HEK293 (cell line): ENCODE measurements around the gene CERKL.

ENCODE experiments used
- CTCF ChIA-PET: fragments of 350-600 bp; formaldehyde crosslinking; extraction: SDS; loops from one replicate; lab custom pipeline; 2021; ENCODE audit warnings: antibody characterized with exemption; lab: Yijun Ruan, JAX
- POLR2A ChIA-PET: fragments of 300-600 bp; formaldehyde crosslinking; extraction: SDS; loops from one replicate; lab custom pipeline; 2020; ENCODE audit warnings: antibody characterized with exemption, inconsistent platforms; lab: Yijun Ruan, JAX
- H3K27ac ChIP-seq: fragments of 200-500 bp; sonication (Bioruptor generic); 2 replicates; pipeline ENCODE4 v1.5.1; 2014; ENCODE audit warnings: low read depth, low read length, control low read depth, inconsistent platforms; ENCODE audit errors: extremely low read depth
- H3K36me3 ChIP-seq, 2 experiments: fragments of 200-500 bp in 1 of 2; sonication (Bioruptor generic) in 1 of 2; 1 replicate in 1 of 2; 2 replicates in 1 of 2; pipeline ENCODE4 v1.5.1; 2014 to 2017; ENCODE audit warnings: inconsistent platforms in 2 of 2, low read length in 2 of 2; ENCODE audit not compliant: control insufficient read depth in 2 of 2, insufficient read depth in 1 of 2
- H3K4me1 ChIP-seq: fragments of 200-500 bp; sonication (Bioruptor generic); 2 replicates; pipeline ENCODE4 v1.5.1; 2014; ENCODE audit warnings: mild to moderate bottlenecking, low read length, inconsistent platforms; ENCODE audit not compliant: control insufficient read depth, insufficient read depth
- H3K4me3 ChIP-seq: 2 replicates; pipeline ENCODE4 v1.5.1; 2011; ENCODE audit warnings: low read depth, mild to moderate bottlenecking, control low read depth, low read length, moderate library complexity
- H3K9me3 ChIP-seq: fragments of 200-500 bp; sonication (Bioruptor generic); 2 replicates; pipeline ENCODE4 v1.5.1; 2014; ENCODE audit warnings: low read depth, low read length, inconsistent platforms; ENCODE audit not compliant: control insufficient read depth, insufficient read depth
- BCL11B ChIP-seq: fragments of 450-650 bp; formaldehyde crosslinking; IDR thresholded peaks from 2 replicates; pipeline ENCODE4 v1.5.1; 2016; ENCODE audit warnings: low read depth, missing biosample characterization, missing genetic modification characterization
- EGR2 ChIP-seq: fragments of 450-650 bp; formaldehyde crosslinking; IDR thresholded peaks from 2 replicates; pipeline ENCODE4 v1.5.1; 2016; ENCODE audit warnings: low read depth, missing biosample characterization, missing genetic modification characterization
- ZFP37 ChIP-seq: fragments of 450-650 bp; formaldehyde crosslinking; IDR thresholded peaks from 2 replicates; pipeline ENCODE4 v1.5.1; 2016; ENCODE audit warnings: missing biosample characterization, missing genetic modification characterization
- ZIC2 ChIP-seq: fragments of 450-650 bp; formaldehyde crosslinking; IDR thresholded peaks from 2 replicates; pipeline ENCODE4 v1.5.1; 2016; ENCODE audit warnings: missing biosample characterization, missing genetic modification characterization
- ZNF133 ChIP-seq: fragments of 450-650 bp; formaldehyde crosslinking; IDR thresholded peaks from 2 replicates; pipeline ENCODE4 v1.5.1; 2016; ENCODE audit warnings: missing biosample characterization, missing genetic modification characterization
- ZNF239 ChIP-seq: fragments of 450-650 bp; formaldehyde crosslinking; IDR thresholded peaks from 2 replicates; pipeline ENCODE4 v1.5.1; 2016; ENCODE audit warnings: missing biosample characterization, missing genetic modification characterization
- ZNF292 ChIP-seq: fragments of 450-650 bp; formaldehyde crosslinking; IDR thresholded peaks from 2 replicates; pipeline ENCODE4 v1.5.1; 2016; ENCODE audit warnings: low read depth, missing biosample characterization, missing genetic modification characterization, borderline replicate concordance
- ZNF48 ChIP-seq: fragments of 450-650 bp; formaldehyde crosslinking; IDR thresholded peaks from 2 replicates; pipeline ENCODE4 v1.5.1; 2016; ENCODE audit warnings: missing biosample characterization, missing genetic modification characterization
- ZNF521 ChIP-seq: fragments of 450-650 bp; formaldehyde crosslinking; IDR thresholded peaks from 2 replicates; pipeline ENCODE4 v1.5.1; 2017; ENCODE audit warnings: missing biosample characterization, mild to moderate bottlenecking, missing genetic modification characterization
- ZNF549 ChIP-seq: fragments of 450-650 bp; IDR thresholded peaks from 2 replicates; pipeline ENCODE4 v1.5.1; 2018; ENCODE audit warnings: missing biosample characterization, missing genetic modification characterization, mild to moderate bottlenecking, inconsistent platforms, moderate library complexity
- ZNF585B ChIP-seq: fragments of 450-650 bp; formaldehyde crosslinking; IDR thresholded peaks from 2 replicates; pipeline ENCODE4 v1.5.1; 2016; ENCODE audit warnings: missing biosample characterization, missing genetic modification characterization
- ZNF621 ChIP-seq: fragments of 450-650 bp; formaldehyde crosslinking; IDR thresholded peaks from 2 replicates; pipeline ENCODE4 v1.5.1; 2017; ENCODE audit warnings: missing biosample characterization, missing genetic modification characterization
- TF ChIP-seq, protein P1 (sequence below): fragments of 450-650 bp; formaldehyde crosslinking; IDR thresholded peaks from 2 replicates; pipeline ENCODE4 v1.5.1; 2016; ENCODE audit warnings: missing biosample characterization, missing genetic modification characterization
- TF ChIP-seq, protein P2 (sequence below): fragments of 450-650 bp; formaldehyde crosslinking; IDR thresholded peaks from 2 replicates; pipeline ENCODE4 v1.5.1; 2016; ENCODE audit warnings: missing biosample characterization, missing genetic modification characterization

CERKL gene

DNA sequence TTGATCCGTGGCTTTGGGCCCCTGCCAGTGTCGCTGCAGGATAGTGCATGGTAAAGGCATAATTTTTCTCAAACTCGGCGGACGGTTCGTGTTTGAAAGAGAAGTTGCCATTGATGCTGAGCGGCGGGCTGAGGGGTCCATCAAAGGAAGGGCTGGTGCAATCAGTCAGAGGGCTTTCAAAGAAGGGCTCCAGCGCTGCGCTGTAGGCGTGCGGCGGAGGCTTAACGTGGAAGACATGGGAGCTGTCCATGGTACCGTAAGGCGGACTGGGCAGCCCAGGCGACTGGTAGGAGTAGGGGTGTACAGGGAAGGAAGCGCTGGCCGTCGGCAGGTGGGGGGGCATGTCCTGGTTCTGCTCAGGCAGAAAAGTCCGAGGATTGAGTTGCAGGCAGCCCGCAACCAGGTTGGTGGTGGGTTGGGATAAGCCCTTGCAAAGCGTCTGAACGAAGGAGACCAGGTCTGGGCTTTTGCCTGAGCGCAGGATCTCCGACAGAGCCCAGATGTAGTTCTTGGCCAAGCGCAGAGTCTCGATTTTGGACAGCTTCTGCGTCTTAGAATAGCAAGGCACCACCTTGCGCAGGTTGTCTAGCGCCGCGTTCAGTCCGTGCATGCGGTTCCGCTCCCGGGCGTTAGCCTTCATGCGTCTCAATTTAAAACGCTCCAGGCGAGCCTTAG lies 21.1 kb upstream of the CERKL start (continued):
- TF ChIP-seq, protein P1, sequence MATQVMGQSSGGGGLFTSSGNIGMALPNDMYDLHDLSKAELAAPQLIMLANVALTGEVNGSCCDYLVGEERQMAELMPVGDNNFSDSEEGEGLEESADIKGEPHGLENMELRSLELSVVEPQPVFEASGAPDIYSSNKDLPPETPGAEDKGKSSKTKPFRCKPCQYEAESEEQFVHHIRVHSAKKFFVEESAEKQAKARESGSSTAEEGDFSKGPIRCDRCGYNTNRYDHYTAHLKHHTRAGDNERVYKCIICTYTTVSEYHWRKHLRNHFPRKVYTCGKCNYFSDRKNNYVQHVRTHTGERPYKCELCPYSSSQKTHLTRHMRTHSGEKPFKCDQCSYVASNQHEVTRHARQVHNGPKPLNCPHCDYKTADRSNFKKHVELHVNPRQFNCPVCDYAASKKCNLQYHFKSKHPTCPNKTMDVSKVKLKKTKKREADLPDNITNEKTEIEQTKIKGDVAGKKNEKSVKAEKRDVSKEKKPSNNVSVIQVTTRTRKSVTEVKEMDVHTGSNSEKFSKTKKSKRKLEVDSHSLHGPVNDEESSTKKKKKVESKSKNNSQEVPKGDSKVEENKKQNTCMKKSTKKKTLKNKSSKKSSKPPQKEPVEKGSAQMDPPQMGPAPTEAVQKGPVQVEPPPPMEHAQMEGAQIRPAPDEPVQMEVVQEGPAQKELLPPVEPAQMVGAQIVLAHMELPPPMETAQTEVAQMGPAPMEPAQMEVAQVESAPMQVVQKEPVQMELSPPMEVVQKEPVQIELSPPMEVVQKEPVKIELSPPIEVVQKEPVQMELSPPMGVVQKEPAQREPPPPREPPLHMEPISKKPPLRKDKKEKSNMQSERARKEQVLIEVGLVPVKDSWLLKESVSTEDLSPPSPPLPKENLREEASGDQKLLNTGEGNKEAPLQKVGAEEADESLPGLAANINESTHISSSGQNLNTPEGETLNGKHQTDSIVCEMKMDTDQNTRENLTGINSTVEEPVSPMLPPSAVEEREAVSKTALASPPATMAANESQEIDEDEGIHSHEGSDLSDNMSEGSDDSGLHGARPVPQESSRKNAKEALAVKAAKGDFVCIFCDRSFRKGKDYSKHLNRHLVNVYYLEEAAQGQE (tag by site-specific recombination): peak; percentile 99
- TF ChIP-seq EGR2 (tag by site-specific recombination) (0 out of 2 replicates have a peak, but pooled peaks have one; percentile 28), ZFP37 (tag by site-specific recombination) (no peak)

DNA sequence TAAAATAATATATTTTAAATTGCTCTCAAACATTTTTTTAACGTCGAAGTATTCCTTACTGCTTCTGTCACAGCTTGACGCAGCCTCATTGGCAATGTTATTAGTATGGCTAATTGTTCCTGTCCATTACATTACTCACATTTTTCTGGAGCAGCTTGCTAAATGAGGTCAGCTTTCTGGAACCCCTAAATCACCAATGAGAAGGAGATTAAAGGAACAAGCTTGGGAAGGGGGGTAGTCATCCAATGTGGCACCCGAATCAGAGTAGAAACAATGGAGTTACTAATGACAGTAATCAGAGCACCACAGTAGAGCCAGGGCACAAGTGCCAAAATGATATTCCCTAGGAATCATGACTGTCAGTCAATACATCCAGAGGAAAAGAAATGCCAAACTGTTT lies 18.3 kb upstream of the CERKL start:
- ChIA-PET POLR2A (no interaction called here), CTCF (interaction anchor here (0.7 kb wide), 1 partner anchor 792 kb away, joined by 3 read pairs; no protein-coding TSS in a partner anchor)
- Histone ChIP-seq H3K27ac (no peak overlapping the region), H3K9me3 (no peaks in the 10 kb centered on the region), H3K4me1 (no peaks in the 10 kb centered on the region; the same call in 1 of the 2 replicates), H3K4me3 (no peak overlapping the region), H3K36me3 (no peaks in the 10 kb centered on the region)
- no peak for TF ChIP-seq ZNF521 (tag by site-specific recombination)
- TF ChIP-seq ZIC2: no peak
- no peak for TF ChIP-seq ZNF292 (tag by site-specific recombination)

DNA sequence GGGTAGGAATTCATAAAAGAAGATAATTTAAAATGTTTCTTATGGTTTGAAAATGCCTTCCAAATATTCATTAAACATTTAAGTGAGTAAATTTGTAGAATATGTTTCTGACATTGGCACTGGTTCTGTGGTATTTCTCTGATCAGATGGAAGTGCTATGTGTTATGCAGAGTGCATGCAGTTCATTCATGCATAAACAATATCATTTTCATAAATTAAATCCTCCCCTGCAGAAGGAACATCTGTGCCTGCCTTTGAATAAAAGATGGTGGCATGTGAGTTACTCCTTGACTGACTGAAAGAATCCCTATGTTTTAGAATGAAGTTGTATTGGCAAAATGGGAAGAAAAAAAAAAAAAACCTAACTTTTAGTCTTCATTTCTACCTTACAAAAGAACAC lies 17.6 kb upstream of the CERKL start:
- H3K4me3 ChIP-seq: no peak overlapping the region
- TF ChIP-seq ZNF48 (tag by site-specific recombination) (no peak), BCL11B (tag by site-specific recombination) (no peak), ZNF549 (tag by site-specific recombination) (no peak), ZNF621 (tag by site-specific recombination) (no peak), ZNF133 (tag by site-specific recombination) (no peak), ZNF239 (tag by site-specific recombination) (no peak), ZNF585B (no peak)
- TF ChIP-seq, protein P2, sequence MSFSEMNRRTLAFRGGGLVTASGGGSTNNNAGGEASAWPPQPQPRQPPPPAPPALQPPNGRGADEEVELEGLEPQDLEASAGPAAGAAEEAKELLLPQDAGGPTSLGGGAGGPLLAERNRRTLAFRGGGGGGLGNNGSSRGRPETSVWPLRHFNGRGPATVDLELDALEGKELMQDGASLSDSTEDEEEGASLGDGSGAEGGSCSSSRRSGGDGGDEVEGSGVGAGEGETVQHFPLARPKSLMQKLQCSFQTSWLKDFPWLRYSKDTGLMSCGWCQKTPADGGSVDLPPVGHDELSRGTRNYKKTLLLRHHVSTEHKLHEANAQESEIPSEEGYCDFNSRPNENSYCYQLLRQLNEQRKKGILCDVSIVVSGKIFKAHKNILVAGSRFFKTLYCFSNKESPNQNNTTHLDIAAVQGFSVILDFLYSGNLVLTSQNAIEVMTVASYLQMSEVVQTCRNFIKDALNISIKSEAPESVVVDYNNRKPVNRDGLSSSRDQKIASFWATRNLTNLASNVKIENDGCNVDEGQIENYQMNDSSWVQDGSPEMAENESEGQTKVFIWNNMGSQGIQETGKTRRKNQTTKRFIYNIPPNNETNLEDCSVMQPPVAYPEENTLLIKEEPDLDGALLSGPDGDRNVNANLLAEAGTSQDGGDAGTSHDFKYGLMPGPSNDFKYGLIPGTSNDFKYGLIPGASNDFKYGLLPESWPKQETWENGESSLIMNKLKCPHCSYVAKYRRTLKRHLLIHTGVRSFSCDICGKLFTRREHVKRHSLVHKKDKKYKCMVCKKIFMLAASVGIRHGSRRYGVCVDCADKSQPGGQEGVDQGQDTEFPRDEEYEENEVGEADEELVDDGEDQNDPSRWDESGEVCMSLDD (tag by site-specific recombination): no peak
- H3K36me3 ChIP-seq: no peaks in the 10 kb centered on the region
- H3K4me1 ChIP-seq: no peaks in the 10 kb centered on the region; the same call in 1 of the 2 replicates
- H3K27ac ChIP-seq: no peak overlapping the region
- CTCF ChIA-PET: interaction anchor here (0.7 kb wide), 1 partner anchor 792 kb away, joined by 3 read pairs; no protein-coding TSS in a partner anchor
- POLR2A ChIA-PET: no interaction called here
- no peaks in the 10 kb centered on the region for H3K9me3 ChIP-seq
